Measurements from ENCODE around the gene TMEM87B. TPM values are rescaled to one million over a fixed set of nuclear protein-coding genes. Genes with fewer than 3 reads are reported as not detected.

Gene TMEM87B
- total and polyA plus RNA-seq, 9 donors, result 7.1 to 23.8 (median 13.2) TPM

DNA sequence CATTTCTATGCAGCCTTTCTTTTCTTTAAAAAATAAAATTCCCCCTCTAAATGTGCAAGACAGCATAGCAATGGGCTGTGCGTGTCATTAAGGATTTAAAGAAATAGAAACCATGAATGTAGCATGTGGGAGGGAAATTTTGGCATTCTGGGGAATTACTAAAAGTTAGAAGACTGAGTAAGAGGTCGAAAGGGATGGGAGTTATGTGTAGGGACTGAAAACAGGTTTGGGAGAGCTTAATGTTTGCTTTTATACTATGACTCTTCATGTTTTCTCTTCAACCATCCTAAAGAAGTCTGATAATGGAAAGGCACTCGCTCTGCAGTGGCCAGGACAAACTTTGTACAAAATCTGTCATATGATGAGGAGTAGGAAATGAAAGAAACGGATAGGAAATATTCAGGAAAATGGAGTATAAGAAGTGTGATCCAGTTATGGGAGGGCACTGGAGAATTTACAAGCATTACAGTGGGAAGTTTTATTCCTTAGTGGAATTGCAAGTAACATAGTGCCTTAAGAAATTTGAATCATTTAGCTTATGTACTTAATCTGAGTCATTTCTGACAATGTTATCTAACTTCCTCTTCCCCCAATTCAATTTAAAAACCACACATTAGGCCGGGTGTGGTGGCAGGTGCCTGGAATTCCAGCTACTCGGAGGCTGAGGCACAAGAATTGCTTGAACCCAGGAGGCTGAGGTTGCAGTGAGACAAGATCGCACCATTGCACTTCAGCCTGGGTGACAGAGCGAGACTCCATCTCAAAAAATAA, 20.6 kb downstream of the TMEM87B start:
- Histone ChIP-seq H3K36me3 (no peaks in the 10 kb centered on the region), H3K4me3 (no peak overlapping the region), H3K27me3 (no peaks in the 10 kb centered on the region), H3K9me3 (no peaks in the 10 kb centered on the region), H3K4me1 (ENCODE audit: insufficient read depth) (no peaks in the 10 kb centered on the region), H3K27ac (no peak overlapping the region)
- intact Hi-C loops (cut with DNase I), result no loop called here
- DNase-seq, result no peak
- TF ChIP-seq, protein P1, sequence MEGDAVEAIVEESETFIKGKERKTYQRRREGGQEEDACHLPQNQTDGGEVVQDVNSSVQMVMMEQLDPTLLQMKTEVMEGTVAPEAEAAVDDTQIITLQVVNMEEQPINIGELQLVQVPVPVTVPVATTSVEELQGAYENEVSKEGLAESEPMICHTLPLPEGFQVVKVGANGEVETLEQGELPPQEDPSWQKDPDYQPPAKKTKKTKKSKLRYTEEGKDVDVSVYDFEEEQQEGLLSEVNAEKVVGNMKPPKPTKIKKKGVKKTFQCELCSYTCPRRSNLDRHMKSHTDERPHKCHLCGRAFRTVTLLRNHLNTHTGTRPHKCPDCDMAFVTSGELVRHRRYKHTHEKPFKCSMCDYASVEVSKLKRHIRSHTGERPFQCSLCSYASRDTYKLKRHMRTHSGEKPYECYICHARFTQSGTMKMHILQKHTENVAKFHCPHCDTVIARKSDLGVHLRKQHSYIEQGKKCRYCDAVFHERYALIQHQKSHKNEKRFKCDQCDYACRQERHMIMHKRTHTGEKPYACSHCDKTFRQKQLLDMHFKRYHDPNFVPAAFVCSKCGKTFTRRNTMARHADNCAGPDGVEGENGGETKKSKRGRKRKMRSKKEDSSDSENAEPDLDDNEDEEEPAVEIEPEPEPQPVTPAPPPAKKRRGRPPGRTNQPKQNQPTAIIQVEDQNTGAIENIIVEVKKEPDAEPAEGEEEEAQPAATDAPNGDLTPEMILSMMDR (IDR thresholded peaks at IDR 0.05), result no peak
- TF ChIP-seq EP300 (IDR thresholded peaks at IDR 0.05), result no peak
- TF ChIP-seq POLR2A (IDR thresholded peaks at IDR 0.05), result no peak
- 76 to 84% (median 76%) methylated on average over 8 of the region's 8 CpGs for WGBS, 3 donors

DNA sequence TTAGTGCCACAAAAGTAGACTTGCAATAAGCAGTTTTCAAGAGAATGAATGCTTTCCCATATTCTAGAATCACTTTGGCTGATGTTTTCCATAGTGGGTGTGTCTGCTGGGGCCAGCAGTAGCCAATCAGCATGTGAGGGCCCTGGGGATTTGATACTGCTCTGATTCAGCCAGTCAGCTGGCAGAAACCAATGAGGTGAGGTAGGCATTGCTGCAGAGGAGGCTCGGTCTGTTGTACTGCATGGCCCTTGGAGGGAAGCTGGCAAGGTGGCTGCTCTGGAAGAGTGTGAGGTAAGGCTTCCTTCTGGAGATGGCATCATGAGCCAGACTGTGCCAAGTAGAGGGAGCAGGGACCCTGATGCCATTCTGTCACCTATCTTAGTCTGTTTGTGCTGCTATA, 22.7 kb downstream of the TMEM87B start:
- TF ChIP-seq, protein P1 (IDR thresholded peaks at IDR 0.05), result no peak
- no peak for TF ChIP-seq EP300 (IDR thresholded peaks at IDR 0.05)
- no peak for TF ChIP-seq POLR2A (IDR thresholded peaks at IDR 0.05)
- no peaks in the 10 kb centered on the region for H3K27me3 ChIP-seq
- no peaks in the 10 kb centered on the region for H3K9me3 ChIP-seq
- no peak for DNase-seq
- no peaks in the 10 kb centered on the region for H3K36me3 ChIP-seq
- no peak overlapping the region for H3K27ac ChIP-seq
- intact Hi-C loops (cut with DNase I), result no loop called here
- H3K4me3 ChIP-seq, result no peak overlapping the region
- 79 to 85% (median 83%) methylated on average over 1 of the region's 1 CpG for WGBS, 3 donors
- no peaks in the 10 kb centered on the region for H3K4me1 ChIP-seq (ENCODE audit: insufficient read depth)

DNA sequence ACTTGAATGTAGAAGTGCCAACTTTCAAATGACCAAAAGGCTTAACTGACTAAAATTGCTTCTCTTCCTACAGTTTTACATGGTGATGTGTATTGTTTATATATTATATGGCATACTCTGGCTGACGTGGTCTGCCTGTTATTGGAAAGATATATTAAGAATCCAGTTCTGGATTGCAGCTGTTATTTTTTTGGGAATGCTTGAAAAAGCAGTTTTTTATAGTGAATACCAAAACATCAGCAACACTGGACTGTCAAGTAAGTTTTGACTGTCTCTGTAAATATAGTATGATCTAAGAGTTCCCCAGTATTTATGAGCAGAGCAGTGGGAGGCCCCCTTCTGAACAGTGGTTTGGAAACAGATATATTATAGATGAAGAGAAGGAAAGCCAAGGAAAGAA, 26.2 kb downstream of the TMEM87B start:
- Histone ChIP-seq H3K4me1 (ENCODE audit: insufficient read depth) (no peaks in the 10 kb centered on the region), H3K36me3 (no peaks in the 10 kb centered on the region)

DNA sequence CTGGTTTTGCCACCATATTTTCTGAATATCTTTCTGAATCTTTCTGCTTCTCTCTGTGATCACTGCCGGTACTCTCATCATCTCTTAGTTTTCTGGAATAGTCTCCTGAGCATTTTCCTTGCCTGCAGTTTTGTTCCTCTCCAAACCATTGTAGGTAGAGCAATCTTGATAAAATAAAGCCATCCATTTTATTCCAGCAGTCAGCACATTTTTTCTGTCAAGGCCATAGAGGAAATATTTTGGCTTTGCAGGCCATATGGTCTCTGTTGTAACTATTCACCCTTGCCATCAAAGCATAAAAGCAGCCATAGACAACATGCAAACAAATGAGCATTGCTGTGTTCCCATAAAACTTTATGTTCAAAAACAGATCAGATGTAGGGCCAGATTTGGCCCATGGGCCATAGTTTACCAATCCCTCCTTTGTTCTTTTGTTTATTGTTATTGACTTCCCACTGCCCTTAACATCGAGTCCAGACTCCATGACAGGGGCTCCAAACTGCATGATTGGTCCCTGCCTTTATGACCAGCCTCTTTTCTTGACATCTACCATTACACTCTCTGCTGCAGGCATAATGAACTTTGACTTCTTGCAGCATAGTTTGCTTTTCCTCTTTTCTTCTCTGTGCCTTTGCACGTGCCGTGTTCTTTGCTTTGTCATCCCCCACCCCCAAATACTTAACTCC, 29.8 kb downstream of the TMEM87B start:
- H3K27ac ChIP-seq, result no peak overlapping the region

More for the DNA sequence above, 26.2 kb downstream of the TMEM87B start:
- Histone ChIP-seq H3K27me3 (no peaks in the 10 kb centered on the region), H3K9me3 (no peaks in the 10 kb centered on the region), H3K27ac (no peak overlapping the region), H3K4me3 (no peak overlapping the region)
- TF ChIP-seq EP300 (IDR thresholded peaks at IDR 0.05), result no peak
- TF ChIP-seq POLR2A (IDR thresholded peaks at IDR 0.05), result no peak
- TF ChIP-seq, protein P1 (IDR thresholded peaks at IDR 0.05), result no peak
- 14 to 28% (median 24%) methylated on average over 1 of the region's 1 CpG for WGBS, 3 donors
- no peak for DNase-seq
- intact Hi-C loops (cut with DNase I), result no loop called here

More for the DNA sequence above, 29.8 kb downstream of the TMEM87B start:
- Histone ChIP-seq H3K4me3 (no peak overlapping the region), H3K27me3 (no peaks in the 10 kb centered on the region), H3K9me3 (no peaks in the 10 kb centered on the region), H3K36me3 (no peaks in the 10 kb centered on the region), H3K4me1 (ENCODE audit: insufficient read depth) (no peaks in the 10 kb centered on the region)
- DNase-seq, result no peak
- 54 to 61% (median 60%) methylated on average over 4 of the region's 4 CpGs for WGBS, 3 donors
- no peak for TF ChIP-seq POLR2A (IDR thresholded peaks at IDR 0.05)
- TF ChIP-seq EP300 (IDR thresholded peaks at IDR 0.05), result no peak
- TF ChIP-seq, protein P1 (IDR thresholded peaks at IDR 0.05), result no peak
- intact Hi-C loops (cut with DNase I), result no loop called here

Measured in ovary (tissue), 9 donors.